SW480 (cell line): ENCODE results near the gene RABGEF1.
"Not testable (repeated sequence)": the region's sequence is repeated elsewhere in the genome, so short reads cannot be mapped to it uniquely, and the experiment has no call there.

Source experiments
- DNase-seq: peaks from one replicate; pipeline ENCODE4 v3.0.0-alpha.2; 2016; ENCODE audit warnings: low spot score

The RABGEF1 gene

DNA sequence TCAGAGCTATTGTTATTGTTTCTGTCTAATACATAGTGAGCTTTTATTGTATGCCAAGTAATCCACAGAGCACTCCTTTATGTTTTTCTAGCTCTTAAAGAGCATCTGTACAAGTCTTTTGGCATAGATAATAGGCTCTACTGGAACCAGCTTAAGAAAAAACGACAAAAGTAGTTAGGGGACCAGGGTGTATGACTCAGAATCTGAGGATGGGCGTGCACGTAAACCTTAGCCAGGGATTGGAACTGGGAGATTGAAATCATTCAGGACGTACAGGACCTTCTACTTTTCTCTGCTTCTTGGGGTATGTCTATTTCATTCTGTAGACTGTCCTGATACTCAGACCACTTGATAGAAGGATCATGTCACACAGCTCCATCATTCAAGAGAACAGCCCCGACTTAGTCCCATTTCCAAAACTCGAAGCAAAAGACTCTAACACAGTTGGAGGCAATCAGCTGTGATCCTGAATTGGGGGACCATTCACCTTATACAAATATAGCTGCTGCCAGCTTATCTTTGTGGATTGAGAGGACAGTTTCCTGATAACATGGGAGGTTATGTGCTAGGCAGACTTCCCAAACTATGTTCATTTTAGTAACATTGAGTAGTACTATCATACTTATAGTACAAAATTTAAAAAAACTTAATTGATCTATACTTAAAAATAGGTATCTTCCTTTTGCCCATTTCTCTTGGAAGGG, 24.9 kb downstream of the RABGEF1 start:
- DNase-seq, result not testable (repeated sequence)

DNA sequence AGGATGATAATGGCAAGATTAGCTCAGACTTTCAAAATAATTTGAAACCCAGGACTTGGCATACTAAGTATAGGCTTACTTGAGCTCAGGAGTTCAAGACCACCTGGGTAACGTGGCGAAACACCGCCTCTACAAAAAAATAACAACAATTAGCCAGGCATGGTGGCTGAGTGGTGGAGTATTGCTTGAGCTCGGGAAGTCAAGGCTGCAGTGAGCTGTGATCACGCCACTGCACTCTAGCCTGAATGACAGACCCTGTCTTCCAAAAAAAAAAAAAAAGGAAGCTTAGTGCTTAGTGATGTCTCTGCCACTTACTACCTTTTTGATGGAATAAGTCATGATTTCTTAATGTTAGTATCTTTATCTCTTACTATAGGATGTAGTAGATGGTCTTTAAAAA, 25.5 kb downstream of the RABGEF1 start:
- no peak for DNase-seq

DNA sequence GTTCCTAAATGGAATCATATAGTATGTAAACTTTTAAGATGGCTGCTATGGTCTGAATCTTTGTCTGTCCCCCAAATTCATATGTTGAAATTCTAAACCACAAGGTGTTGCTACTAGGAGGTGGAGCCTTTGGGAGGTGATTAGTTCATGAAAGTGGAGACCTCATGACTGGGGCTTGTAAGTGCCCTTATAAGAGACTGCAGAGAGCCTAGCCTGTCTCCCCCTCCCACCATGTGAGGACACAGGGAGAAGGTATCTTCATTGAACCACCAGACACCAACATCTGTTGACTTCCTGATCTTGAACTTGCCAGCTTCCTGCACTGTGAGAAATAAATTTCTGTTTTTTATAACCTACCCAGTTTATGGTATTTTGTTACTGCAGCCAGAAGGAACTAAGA, 27.0 kb downstream of the RABGEF1 start:
- not testable (repeated sequence) for DNase-seq

DNA sequence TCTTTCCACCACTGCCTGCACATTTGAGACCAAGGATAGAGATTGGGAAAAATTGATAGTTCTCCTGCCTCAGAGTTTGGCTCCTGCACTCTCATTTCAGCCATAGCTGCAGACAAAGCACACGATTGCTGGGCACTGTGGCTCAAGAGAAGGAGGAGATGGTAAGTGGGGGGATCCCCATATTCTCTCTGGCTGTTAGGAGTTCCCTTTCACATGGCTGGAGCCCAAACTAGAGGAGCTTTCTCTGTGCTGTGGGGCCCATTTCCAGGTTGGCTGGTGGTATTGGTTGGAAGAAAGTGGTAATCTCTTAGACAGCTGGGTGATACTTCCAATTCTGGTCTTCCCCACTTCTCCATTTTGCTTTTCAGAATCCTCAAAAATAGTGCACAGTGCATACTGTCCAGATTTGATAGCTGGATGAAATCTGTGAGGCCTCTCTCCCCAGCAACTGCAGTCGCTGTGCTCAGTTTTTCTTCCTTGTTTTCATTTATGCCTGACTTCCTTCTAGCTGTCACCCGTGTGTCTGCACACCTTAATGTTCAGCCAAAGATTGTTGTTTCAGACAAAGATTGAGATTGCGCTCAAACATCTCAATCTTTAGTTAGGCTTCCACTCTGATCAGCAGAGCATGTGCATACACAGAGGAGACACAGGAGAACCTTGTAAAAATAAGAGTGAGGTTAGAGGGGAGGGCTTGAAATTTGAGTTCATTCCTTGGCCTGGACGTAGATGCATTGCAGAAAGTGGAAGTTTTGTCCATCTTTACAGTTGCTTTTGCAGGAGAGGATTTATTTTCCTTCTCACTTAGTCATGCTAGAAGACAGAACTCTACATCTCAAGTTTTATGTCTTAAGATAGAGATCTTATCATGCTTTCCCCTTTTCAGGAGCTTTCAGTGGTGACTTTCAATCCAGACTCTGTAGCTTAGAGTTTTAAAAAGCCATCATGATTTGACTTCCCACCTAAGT, 28.6 kb downstream of the RABGEF1 start:
- DNase-seq, result no peak

DNA sequence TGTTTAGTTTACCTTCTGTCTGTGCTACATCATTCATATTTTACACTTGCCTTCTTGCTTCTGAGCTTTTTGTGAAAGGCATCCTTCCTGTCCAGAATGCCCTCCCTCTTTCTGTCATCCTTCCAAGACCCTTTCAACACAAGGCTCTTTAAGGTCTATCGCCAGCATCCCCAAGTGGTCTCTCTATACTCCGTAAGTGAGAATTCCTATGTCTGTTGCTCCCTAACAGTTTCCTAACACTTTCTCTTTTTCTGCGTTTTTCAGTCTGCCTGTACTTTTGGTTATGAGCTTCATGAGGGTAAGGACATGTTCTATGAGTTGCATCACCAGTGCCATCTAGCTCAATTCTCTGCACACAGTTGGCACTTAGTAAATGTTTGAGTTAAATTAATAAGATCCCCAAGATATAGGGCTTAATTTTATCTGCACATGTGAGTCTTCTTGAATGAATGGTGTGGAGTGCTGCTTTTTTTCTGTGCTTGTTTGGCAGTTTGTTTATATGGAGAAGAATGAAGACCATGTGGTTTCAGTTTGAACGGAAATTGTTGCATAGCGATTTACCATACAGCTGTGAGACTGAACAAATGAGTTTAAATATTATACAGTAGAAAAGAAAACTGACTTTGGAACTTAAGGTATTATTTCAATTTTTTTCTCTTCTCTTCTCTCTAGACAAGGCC, 29.4 kb downstream of the RABGEF1 start:
- no peak for DNase-seq

DNA sequence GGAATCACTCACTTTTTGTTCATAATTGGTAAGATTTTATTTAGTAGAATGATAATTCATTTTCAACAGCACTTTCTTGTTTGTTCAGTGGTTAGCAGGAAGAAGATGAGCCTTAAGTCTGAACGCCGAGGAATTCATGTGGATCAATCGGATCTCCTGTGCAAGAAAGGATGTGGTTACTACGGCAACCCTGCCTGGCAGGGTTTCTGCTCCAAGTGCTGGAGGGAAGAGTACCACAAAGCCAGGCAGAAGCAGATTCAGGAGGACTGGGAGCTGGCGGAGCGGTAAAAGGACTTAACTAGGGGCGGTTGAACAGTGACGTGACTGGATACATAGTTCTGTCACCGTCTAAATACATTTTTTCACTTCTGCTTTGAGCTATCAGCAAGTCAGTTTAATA, 31.3 kb downstream of the RABGEF1 start:
- DNase-seq, result no peak

DNA sequence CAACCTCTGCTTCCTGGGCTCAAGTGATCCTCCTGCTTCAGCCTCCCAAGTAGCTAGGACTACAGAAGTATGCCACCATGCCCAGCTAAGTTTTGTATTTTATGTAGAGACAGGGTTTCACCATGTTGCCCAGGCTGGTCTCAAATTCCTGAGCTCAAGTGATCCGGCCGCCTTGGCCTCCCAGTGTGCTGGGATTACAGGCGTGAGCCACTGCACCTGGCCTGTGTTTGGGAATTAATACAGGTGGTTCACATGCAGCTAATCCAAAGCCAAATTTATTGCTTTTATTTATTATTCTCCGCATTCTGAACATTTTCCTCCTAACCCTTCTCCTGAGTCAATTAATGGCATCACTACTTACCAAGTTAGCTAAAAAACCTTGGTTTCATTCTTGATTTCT, 33.2 kb downstream of the RABGEF1 start:
- DNase-seq, result not testable (repeated sequence)

DNA sequence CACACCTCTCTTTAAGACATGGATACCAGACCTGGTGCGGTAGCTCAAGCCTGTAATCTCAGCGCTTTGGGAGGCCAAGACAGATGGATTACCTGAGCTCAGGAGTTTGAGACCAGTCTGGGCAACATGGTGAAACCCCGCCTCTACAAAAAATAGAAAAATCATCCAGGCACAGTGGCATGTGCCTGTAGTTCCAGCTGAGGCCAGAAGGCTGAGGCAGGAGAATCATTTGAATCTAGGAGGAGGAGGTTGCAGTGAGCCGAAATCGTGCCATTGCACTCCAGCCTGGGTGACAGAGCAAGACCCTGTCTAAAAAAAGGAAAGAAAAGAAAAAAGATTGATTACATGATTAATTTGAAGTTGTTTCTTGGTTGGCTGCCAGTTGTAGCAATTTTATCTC, 35.9 kb downstream of the RABGEF1 start:
- DNase-seq, result not testable (repeated sequence)

DNA sequence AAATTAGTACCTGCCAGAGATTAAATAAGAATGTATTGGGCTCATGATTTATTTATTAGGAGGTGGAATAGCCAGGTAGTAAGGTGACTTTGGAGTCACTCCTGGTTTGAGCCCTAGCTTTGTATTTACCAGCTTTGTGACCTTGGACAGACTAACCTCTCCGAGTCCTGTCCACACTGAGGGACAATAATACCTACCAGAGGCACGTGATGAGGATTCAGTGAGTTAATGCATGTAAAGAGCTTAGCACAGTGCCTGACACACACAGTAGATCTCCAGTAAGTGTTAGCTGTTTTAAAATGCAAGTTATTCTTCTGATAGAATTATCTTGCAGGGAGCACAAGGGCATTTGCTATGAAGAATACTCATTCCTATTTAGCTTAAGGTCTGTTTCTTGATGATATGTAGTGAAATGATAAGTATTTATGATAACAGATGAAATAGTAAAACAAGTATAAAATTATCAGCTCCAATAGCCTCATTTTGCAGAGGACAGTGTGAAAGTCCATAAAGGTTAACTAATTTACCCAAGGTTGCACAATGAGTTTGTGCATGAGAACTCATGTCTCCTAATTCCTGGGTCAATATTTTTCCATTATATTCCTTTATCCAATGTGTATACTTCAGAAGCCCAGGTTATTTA, 36.4 kb downstream of the RABGEF1 start:
- DNase-seq, result no peak

DNA sequence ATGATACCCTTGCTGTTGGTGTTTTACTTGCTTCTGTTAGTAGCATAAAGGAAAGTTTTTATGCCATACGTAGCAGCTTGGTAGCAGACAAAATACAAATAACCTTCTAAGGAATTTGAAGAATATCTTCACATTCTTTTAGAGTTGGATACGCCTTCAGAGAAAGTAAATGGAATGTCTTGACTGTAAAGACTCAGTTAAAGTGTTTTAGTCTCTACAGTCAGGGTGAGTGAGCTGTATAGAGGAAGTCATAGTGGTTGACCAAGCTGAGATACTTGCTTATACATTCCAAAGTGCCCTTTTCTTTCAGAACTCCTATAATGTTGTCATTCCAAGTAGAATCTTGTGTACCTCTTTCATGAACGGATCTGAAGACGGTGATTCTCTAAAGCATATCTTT, 37.7 kb downstream of the RABGEF1 start:
- DNase-seq, result no peak

DNA sequence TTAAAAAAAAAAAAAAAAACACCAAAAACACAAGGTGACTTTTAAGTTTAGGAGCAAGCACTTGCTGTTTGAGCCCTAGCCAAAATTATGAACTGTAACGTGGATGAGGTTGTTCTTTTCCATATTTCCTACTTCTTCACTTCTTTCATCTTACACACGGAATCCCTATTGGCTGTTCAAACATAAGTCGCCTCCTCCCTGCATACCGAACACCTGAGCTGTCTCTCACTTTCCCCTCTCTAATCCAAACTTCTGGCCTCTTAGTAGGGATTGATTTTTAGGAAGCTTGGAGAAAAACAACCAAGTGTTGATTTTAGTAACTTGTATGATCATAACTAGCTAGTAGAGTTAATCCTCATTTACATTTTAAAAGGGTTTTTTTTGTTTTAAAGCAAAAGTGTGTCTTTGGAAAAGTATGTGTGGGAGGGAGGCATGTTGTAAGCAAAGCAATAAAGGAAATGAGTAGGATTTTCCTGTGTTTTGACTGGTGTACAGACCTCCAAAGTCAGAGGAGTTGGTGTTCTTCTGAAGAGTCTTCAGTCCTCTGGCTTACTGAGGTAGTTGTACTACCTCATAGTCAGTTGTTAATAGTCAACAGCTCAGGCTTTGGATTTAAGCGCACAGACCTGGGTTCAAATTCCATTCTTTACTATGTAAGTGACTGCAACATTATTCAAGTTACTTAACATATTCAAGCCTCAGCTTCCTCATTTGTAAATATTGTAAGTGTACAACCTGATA, 39.3 kb downstream of the RABGEF1 start:
- peak; percentile 21 for DNase-seq

DNA sequence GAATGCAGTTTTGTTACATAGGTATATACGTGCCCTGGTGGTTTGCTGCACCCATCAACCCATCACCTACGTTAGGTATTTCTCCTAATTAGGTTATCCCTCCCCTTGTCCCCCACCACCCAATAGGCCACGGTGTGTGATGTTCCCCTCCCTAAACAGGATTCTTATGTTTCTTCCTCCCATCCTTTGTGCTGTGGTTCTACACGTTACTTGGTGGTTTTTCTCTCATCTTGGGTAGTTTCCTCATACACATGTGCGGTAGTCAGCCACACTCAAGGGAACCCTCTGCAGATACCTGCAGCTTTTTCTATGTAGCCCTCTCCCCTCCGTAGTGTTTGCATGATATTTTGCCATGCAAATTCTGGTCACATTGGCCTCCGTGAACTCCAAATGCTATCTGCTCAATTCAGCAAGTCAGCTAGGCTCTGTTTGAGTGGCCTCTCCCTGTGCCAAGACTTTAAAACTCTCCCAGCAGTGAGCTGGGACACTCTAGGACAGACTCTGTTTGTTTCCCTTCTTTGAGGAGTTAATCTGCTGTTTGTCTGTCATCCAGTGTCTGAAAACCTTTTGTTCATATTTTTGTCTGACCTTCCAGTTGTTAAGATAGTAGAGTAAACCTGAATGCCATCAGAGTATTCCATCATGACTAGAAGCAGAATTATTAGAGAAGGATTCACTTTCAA, 41.0 kb downstream of the RABGEF1 start:
- no peak for DNase-seq

DNA sequence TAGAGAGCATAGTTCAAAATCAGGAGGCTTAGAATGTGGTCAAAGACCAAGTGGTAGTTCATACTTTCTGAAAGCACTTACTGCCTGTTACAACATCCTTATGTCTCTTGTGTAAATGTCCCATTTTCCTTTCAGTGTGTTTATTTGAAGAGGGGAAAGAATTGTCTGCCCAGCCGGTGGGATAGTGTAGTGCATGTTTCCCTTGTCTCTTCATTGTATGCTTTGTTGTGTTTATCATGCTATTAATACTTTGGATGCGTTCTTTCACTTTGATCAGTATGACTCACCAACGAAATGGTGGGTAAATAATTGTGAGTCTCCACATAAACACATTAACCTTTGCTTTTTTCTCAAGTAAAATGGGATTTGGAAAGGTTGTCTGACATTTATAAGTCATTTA, 42.3 kb downstream of the RABGEF1 start:
- DNase-seq, result peak; percentile 57

DNA sequence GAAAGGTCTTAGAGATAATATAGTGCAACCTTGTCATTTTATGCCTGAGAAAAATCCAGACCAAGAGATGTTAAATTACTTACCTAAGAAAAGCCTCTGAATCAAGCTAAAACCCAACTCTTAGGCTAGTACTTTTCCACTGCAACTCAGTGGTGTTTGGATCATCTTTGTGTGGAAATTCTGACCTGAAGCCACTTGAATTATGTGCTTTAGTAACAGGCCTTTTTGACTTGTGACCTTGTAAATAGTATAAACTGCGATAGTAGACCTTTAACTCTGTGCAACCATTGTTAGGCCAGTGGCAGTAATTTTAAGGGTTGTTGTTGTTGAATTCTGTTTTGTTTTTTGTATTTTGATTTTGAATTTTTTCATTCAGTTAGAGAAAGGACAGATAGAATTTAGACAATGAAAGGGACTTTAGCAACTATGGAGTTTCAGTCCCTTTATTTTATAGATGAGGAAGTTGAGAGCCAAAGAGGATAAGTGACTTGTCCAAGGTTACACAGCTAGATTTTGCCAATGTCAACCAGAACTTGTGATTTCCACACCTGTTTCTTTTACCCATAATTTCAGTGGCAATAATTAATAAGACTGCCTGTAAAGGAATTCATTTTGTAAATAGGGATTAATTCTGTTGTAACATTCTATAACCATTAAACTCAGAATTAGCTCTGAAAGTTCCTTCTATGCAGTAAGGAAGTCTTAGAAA, 43.5 kb downstream of the RABGEF1 start:
- not testable (repeated sequence) for DNase-seq

DNA sequence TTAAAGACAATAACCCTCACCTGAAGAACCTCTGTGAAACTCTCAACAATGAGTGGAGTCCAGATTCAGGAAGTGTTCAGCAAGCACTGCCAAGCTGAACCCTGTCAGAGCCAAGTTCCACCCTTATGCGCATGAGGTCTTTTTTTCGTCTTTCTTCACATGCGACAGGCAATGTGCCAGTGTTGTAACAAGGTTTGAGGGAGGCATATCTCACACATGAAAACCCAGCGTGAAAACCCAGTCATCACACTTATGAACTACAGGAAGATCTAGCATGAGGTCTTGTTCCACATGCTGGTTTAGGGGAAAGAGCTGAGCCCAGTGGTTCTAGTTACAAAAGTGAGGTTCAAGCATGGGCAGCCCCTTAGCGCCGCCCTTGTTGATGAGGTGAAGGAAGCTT, 49.7 kb downstream of the RABGEF1 start:
- DNase-seq, result no peak

DNA sequence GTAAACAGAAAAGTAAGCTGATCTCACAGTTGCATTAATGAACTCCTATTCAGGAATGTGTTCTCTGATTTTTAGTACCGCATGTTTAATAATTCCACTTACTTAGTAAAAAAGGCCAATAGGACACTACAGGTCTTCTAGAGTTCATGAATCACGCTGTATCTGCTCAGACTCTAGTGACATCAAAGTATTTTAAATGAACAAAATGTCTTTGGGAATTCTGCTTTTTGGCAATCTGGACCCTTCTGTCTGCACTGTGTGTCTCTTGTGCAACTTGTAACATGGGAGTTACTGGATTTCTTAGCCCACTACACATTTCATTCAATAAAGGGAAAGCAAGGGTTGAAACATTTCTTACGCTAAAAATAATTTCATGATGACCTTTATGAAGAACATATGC, 50.2 kb downstream of the RABGEF1 start:
- DNase-seq, result no peak

DNA sequence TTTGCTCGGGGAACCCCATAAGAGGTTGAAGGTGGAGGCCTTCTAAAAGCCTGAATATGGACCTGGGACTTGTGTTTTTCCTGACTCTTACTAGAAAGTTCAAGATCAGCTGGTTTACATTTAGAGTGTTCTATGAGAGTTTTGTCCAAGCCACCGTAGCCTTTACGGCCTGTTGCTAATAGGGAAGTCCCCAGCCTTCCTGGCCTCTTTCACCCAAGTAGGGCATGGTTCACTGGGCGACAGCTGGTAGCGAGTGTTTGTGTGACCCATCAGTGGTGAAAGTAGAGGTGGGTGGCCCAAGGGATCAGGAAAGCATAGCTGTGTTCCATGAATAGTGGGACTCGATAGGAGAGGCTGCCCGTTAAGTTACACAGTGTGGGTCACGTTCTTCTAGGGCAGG, 60.1 kb downstream of the RABGEF1 start:
- DNase-seq, result no peak

DNA sequence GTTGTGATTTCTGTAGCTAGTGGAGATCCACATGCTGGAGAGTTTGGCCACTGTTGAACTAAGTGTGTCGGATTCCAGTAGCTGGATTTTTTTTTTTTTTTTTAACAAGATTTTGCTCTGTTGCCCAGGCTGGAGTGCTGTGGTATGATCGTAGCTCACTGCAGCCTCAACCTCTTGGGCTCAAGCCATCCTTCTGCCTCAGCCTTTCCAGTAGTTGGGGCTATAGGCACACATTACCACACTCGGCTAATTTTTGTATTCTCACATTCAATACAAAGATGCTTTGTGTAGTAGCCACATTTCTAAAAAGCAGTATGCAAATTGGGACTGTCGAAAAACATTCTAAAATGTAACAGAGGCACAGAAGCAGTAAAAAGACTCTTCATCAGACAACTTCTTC, 63.5 kb downstream of the RABGEF1 start:
- DNase-seq, result no peak

DNA sequence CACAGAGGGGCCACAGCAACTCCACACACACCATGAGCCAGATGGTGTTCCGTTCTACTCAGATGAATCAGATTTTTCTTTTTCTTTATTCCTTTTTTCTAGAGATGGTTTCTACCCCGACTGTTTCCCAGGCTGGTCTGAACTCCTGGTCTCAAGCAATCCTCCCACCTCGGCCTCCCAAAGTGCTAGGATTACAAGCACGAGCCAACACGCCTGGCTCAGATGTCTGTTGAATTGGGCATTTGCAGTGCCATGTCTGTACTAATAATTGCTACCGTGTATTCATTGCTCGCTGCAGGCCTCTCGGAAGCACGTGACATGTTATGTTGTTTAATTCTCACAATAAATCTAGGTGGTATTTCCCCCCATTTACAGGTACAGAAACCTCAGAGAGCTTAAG, 67.2 kb downstream of the RABGEF1 start:
- no peak for DNase-seq

DNA sequence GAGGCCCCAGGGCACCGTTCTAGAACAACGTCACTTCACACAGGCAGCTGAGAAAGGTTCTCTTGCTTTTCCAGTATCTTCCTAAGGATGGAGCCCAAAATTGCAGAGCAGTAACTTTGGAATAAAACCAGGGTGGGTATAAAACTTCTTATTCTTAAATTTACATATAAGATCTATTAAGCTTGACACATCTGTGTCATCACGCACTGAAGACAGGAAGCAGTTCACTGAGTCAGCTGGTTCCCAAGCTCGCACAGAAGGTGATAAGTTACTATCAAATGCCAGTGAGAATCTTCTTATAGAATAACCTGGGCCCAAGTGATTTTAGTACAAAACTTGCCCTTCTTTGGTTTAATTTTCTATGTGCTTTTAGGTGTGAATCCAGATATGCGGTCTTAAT, 70.2 kb downstream of the RABGEF1 start:
- no peak for DNase-seq
